Keratinocyte (primary cell): Measurements from ENCODE around the gene HMGCS2. TPM values are rescaled to one million over a fixed set of nuclear protein-coding genes. Genes with fewer than 3 reads are reported as not detected.

Experiments used
- DNase-seq: peaks from one replicate; pipeline ENCODE4 v3.0.0-alpha.2; 2011; ENCODE audit warnings: low read depth, missing footprints, low spot score
- FAIRE-seq: peaks from 2 replicates; lab custom pipeline; 2011; peaks lifted over from hg19 to GRCh38; lab: Jason Lieb, UNC
- H2AFZ ChIP-seq: 2 replicates; pipeline ENCODE4 v1.6.0; 2012; ENCODE audit warnings: low read length, control low read depth, inconsistent platforms; ENCODE audit not compliant: control insufficient read depth
- H3K27ac ChIP-seq: 2 replicates; pipeline ENCODE4 v1.5.1; 2011; ENCODE audit warnings: low read length; ENCODE audit not compliant: control insufficient read depth, insufficient read depth
- H3K27me3 ChIP-seq: 3 replicates; pipeline ENCODE4 v1.6.0; 2011; ENCODE audit warnings: low read length; ENCODE audit not compliant: control insufficient read depth, insufficient read depth; ENCODE audit errors: extremely low read depth
- H3K36me3 ChIP-seq, 2 experiments: 2 replicates in 1 of 2; 3 replicates in 1 of 2; pipeline ENCODE4 v1.5.1; 2011; ENCODE audit warnings: low read length in 2 of 2, mild to moderate bottlenecking in 1 of 2; ENCODE audit not compliant: control insufficient read depth in 2 of 2, insufficient read depth in 2 of 2; ENCODE audit errors: extremely low read depth in 1 of 2
- H3K4me1 ChIP-seq: 3 replicates; pipeline ENCODE4 v1.5.1; 2011; ENCODE audit warnings: low read length; ENCODE audit not compliant: control insufficient read depth, insufficient read depth; ENCODE audit errors: extremely low read depth
- H3K4me2 ChIP-seq: 3 replicates; pipeline ENCODE4 v1.6.0; 2011; ENCODE audit warnings: low read depth, low read length; ENCODE audit not compliant: control insufficient read depth, insufficient read depth; ENCODE audit errors: extremely low read depth
- H3K4me3 ChIP-seq, 3 experiments: fragments of 200-600 bp in 1 of 3; sonication (generic) in 1 of 3; 2 replicates in 2 of 3; 3 replicates in 1 of 3; pipeline ENCODE4 v1.5.1; 2011 to 2016; ENCODE audit warnings: low read length in 3 of 3, mild to moderate bottlenecking in 3 of 3, control low read depth in 2 of 3, inconsistent platforms in 1 of 3, low read depth in 1 of 3, mixed read lengths in 1 of 3, mixed run types in 1 of 3, moderate library complexity in 1 of 3; ENCODE audit not compliant: control insufficient read depth in 2 of 3, insufficient read depth in 2 of 3; ENCODE audit errors: extremely low read depth in 1 of 3
- H3K79me2 ChIP-seq: 2 replicates; pipeline ENCODE4 v1.6.0; 2012; ENCODE audit warnings: low read length; ENCODE audit not compliant: control insufficient read depth, insufficient read depth
- H3K9ac ChIP-seq: 3 replicates; pipeline ENCODE4 v1.6.0; 2011; ENCODE audit warnings: low read length; ENCODE audit not compliant: control insufficient read depth, insufficient read depth; ENCODE audit errors: extremely low read depth
- H3K9me1 ChIP-seq: 3 replicates; pipeline ENCODE4 v1.6.0; 2011; ENCODE audit warnings: low read length; ENCODE audit not compliant: control insufficient read depth, insufficient read depth; ENCODE audit errors: extremely low read depth
- H3K9me3 ChIP-seq: 2 replicates; pipeline ENCODE4 v1.5.1; 2012; ENCODE audit warnings: low read depth, low read length; ENCODE audit not compliant: control insufficient read depth
- H4K20me1 ChIP-seq: 3 replicates; pipeline ENCODE4 v1.6.0; 2011; ENCODE audit warnings: low read length; ENCODE audit not compliant: control insufficient read depth, insufficient read depth; ENCODE audit errors: extremely low read depth
- CTCF ChIP-seq, 3 experiments: IDR thresholded peaks in 1 of 3; conservative IDR thresholded peaks in 1 of 3; optimal IDR thresholded peaks in 1 of 3; 2 replicates in 2 of 3; 3 replicates in 1 of 3; pipeline versions ENCODE3 to v1.5.1; 2011; ENCODE audit warnings: low read length in 3 of 3, mild to moderate bottlenecking in 3 of 3, moderate library complexity in 2 of 3, control low read depth in 1 of 3, inconsistent platforms in 1 of 3; ENCODE audit not compliant: insufficient read depth in 2 of 3; ENCODE audit errors: extremely low read depth in 1 of 3
- EZH2 ChIP-seq: IDR thresholded peaks from one replicate; pipeline ENCODE4 v1.6.1; 2012; ENCODE audit warnings: inconsistent platforms, mild to moderate bottlenecking, low read length, moderate library complexity
- dilution Hi-C: fragments of 300-500 bp; cut with MboI; formaldehyde crosslinking; loops from one replicate; pipeline ENCODE4 v1.7.0; 2020; ENCODE audit warnings: low sequenced_read_pairs; ENCODE audit not compliant: extremely low pct_ligation_motif_present
- polyA plus RNA-seq, 5 experiments: library from polyadenylated mRNA; depleted of rRNA in 3 of 5; stranded (reverse) in 3 of 5; stranded (forward) in 1 of 5; unstranded in 1 of 5; fragments of >200 nt; gene quantifications; 1 replicate in 1 of 5; 2 replicates in 3 of 5; 3 replicates in 1 of 5; pipeline versions ENCODE4 v1.2.1 to v1.2.3, GENCODE V29; 2011 to 2012; ENCODE audit warnings: missing spikeins in 2 of 5, low read depth in 1 of 5, low replicate concordance in 1 of 5

The HMGCS2 gene
- polyA plus RNA-seq, 1 donor (not counting 4 experiments of a cell fraction or from before 2014, with no cell fraction given): not detected

GRCh38 chr1:119737040-119737682 is 31.5 kb downstream of the HMGCS2 start:
- no peak overlapping the region for H3K27ac ChIP-seq
- dilution Hi-C loops: no loop called here
- no peak for FAIRE-seq

GRCh38 chr1:119736649-119737039 is 32.1 kb downstream of the HMGCS2 start:
- no peak overlapping the region for H2AFZ ChIP-seq
- DNase-seq (no peak), FAIRE-seq (no peak)
- peaks cover 5% of the 10 kb centered on the region for H4K20me1 ChIP-seq
- no peak overlapping the region for H3K27ac ChIP-seq
- H3K36me3 ChIP-seq: peaks cover 0 to 30% of the 10 kb centered on the region in 2 experiments
- no peaks in the 10 kb centered on the region for H3K79me2 ChIP-seq
- H3K9me1 ChIP-seq: no peaks in the 10 kb centered on the region
- dilution Hi-C loops: no loop called here
- H3K4me2 ChIP-seq: no peak overlapping the region
- H3K9ac ChIP-seq: no peak overlapping the region
- no peak overlapping the region for H3K4me3 ChIP-seq
- H3K27me3 ChIP-seq: no peaks in the 10 kb centered on the region
- TF ChIP-seq CTCF (optimal IDR thresholded peaks at IDR 0.05 in 1 of 3, IDR thresholded peaks at IDR 0.05 in 1 of 3, conservative IDR thresholded peaks at IDR 0.05 in 1 of 3; ENCODE audit: extremely low read depth in 1 of 3, insufficient read depth in 2 of 3, low read length in 3 of 3) (no peak), EZH2 (no peak)
- no peaks in the 10 kb centered on the region for H3K9me3 ChIP-seq
- H3K4me1 ChIP-seq: peaks cover 4% of the 10 kb centered on the region

More at GRCh38 chr1:119737040-119737682, 31.5 kb downstream of the HMGCS2 start:
- H4K20me1 ChIP-seq: peaks cover 5% of the 10 kb centered on the region
- H3K4me1 ChIP-seq: peaks cover 3% of the 10 kb centered on the region
- no peak overlapping the region for H3K9ac ChIP-seq
- H2AFZ ChIP-seq: no peak overlapping the region
- H3K79me2 ChIP-seq: no peaks in the 10 kb centered on the region
- H3K4me2 ChIP-seq: no peak overlapping the region
- no peak for DNase-seq
- H3K4me3 ChIP-seq: no peak overlapping the region
- no peaks in the 10 kb centered on the region for H3K9me1 ChIP-seq
- no peaks in the 10 kb centered on the region for H3K27me3 ChIP-seq
- no peak for TF ChIP-seq EZH2
- no peak for TF ChIP-seq CTCF (optimal IDR thresholded peaks at IDR 0.05 in 1 of 3, IDR thresholded peaks at IDR 0.05 in 1 of 3, conservative IDR thresholded peaks at IDR 0.05 in 1 of 3; ENCODE audit: extremely low read depth in 1 of 3, insufficient read depth in 2 of 3, low read length in 3 of 3)
- no peaks in the 10 kb centered on the region for H3K9me3 ChIP-seq
- peaks cover 0 to 33% of the 10 kb centered on the region in 2 experiments for H3K36me3 ChIP-seq
